SK-N-SH treated with all-trans-retinoic acid at 6 μM for 48 hours (cell line): ENCODE results near the gene C11orf91.

Experiments used
- ESRRG ChIP-seq: fragments of 250-450 bp; sonication (Bioruptor Pico); IDR thresholded peaks from 2 replicates; pipeline ENCODE4 v1.6.1; 2021; ENCODE audit warnings: mild to moderate bottlenecking
- GLIS3 ChIP-seq: fragments of 250-450 bp; sonication (Bioruptor Pico); IDR thresholded peaks from 2 replicates; pipeline ENCODE4 v1.5.0; 2020; ENCODE audit warnings: mild to moderate bottlenecking, moderate library complexity
- OSR1 ChIP-seq: fragments of 250-450 bp; sonication (Bioruptor Pico); IDR thresholded peaks from 2 replicates; pipeline ENCODE4 v1.8.0; 2022; ENCODE audit warnings: moderate library complexity, mild to moderate bottlenecking, inconsistent platforms
- SNAI2 ChIP-seq: fragments of 250-450 bp; sonication (Bioruptor Pico); IDR thresholded peaks from 2 replicates; pipeline ENCODE4 v1.5.0; 2020; ENCODE audit warnings: mild to moderate bottlenecking, moderate library complexity
- TCF4 ChIP-seq: fragments of 250-450 bp; sonication (Bioruptor Pico); IDR thresholded peaks from 2 replicates; pipeline ENCODE4 v1.8.0; 2021; ENCODE audit warnings: mild to moderate bottlenecking, moderate library complexity, borderline replicate concordance
- TOX ChIP-seq: fragments of 250-450 bp; sonication (Bioruptor Pico); IDR thresholded peaks from 2 replicates; pipeline ENCODE4 v1.8.0; 2021; ENCODE audit warnings: mild to moderate bottlenecking, moderate library complexity, borderline replicate concordance
- ZC3H10 ChIP-seq: fragments of 250-450 bp; sonication (Bioruptor Pico); IDR thresholded peaks from 2 replicates; pipeline ENCODE4 v1.5.1; 2021; ENCODE audit warnings: mild to moderate bottlenecking, moderate library complexity
- ZFP3 ChIP-seq: fragments of 250-450 bp; sonication (Bioruptor Pico); IDR thresholded peaks from 2 replicates; pipeline ENCODE4 v1.5.0; 2020; ENCODE audit warnings: mild to moderate bottlenecking, moderate library complexity
- ZFP30 ChIP-seq: fragments of 450-650 bp; formaldehyde crosslinking; IDR thresholded peaks from 2 replicates; pipeline ENCODE4 v1.5.0; 2022; ENCODE audit warnings: mild to moderate bottlenecking, moderate library complexity
- ZNF565 ChIP-seq: fragments of 450-650 bp; formaldehyde crosslinking; conservative IDR thresholded peaks from 2 replicates; pipeline ENCODE4 v1.5.0; 2020; ENCODE audit warnings: low read depth, mild to moderate bottlenecking, moderate library complexity
- TF ChIP-seq, protein P1 (sequence below): fragments of 250-450 bp; sonication (Bioruptor Pico); IDR thresholded peaks from 2 replicates; pipeline ENCODE4 v1.8.0; 2021; ENCODE audit warnings: low read depth, mild to moderate bottlenecking, moderate library complexity, borderline replicate concordance
- TF ChIP-seq, protein P2 (sequence below): fragments of 250-450 bp; sonication (Bioruptor Pico); IDR thresholded peaks from 2 replicates; pipeline ENCODE4 v1.8.0; 2020; ENCODE audit warnings: mild to moderate bottlenecking, moderate library complexity, borderline replicate concordance
- TF ChIP-seq, protein P3 (sequence below): fragments of 250-450 bp; sonication (Bioruptor Pico); IDR thresholded peaks from 2 replicates; pipeline ENCODE4 v1.5.1; 2020; ENCODE audit warnings: low read depth, mild to moderate bottlenecking, moderate library complexity
- TF ChIP-seq, protein P4 (sequence below): fragments of 250-450 bp; sonication (Bioruptor Pico); IDR thresholded peaks from 2 replicates; pipeline ENCODE4 v1.5.0; 2020; ENCODE audit warnings: mild to moderate bottlenecking, moderate library complexity

DNA sequence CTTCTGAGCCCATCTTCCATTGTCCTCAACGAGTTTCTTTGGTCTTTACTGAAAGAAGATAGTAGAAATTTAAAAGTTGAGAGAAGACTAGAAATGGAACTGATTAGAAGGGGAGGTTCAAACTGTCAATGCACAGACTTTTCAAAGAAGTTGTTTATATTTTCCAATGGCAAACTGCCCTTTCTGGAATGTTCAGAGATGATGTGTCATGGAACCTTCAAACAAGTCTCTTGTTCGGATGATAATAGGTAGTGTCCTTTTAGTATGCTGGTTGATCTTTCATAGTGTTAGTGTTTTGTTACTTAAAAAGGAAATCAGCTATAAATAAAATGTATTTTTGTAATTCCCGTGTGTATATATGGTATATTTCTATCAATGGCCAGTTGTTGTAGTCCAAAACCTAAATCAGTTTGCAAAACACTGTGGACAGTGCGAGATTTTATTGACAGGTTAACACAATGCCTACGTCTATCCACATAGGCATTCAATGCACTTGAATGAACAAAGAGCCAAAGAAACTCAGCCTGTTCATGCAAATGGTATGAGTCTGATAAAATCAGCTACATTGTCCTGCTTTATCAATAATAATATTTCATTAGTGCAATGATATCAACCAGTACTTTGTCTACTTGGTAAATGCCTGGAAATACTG lies 30.9 kb downstream of the C11orf91 start:
- TF ChIP-seq SNAI2 (CRISPR knock-in tag) (no peak), ESRRG (CRISPR knock-in tag) (no peak), ZC3H10 (no peak), OSR1 (no peak), TOX (no peak), ZNF565 (CRISPR knock-in tag) (no peak), GLIS3 (no peak), ZFP30 (CRISPR knock-in tag) (no peak), ZFP3 (CRISPR knock-in tag) (no peak), TCF4 (CRISPR knock-in tag) (no peak)
- TF ChIP-seq, protein P1, sequence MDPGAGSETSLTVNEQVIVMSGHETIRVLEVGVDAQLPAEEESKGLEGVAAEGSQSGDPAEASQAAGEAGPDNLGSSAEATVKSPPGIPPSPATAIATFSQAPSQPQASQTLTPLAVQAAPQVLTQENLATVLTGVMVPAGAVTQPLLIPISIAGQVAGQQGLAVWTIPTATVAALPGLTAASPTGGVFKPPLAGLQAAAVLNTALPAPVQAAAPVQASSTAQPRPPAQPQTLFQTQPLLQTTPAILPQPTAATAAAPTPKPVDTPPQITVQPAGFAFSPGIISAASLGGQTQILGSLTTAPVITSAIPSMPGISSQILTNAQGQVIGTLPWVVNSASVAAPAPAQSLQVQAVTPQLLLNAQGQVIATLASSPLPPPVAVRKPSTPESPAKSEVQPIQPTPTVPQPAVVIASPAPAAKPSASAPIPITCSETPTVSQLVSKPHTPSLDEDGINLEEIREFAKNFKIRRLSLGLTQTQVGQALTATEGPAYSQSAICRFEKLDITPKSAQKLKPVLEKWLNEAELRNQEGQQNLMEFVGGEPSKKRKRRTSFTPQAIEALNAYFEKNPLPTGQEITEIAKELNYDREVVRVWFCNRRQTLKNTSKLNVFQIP (CRISPR knock-in tag): no peak
- TF ChIP-seq, protein P2, sequence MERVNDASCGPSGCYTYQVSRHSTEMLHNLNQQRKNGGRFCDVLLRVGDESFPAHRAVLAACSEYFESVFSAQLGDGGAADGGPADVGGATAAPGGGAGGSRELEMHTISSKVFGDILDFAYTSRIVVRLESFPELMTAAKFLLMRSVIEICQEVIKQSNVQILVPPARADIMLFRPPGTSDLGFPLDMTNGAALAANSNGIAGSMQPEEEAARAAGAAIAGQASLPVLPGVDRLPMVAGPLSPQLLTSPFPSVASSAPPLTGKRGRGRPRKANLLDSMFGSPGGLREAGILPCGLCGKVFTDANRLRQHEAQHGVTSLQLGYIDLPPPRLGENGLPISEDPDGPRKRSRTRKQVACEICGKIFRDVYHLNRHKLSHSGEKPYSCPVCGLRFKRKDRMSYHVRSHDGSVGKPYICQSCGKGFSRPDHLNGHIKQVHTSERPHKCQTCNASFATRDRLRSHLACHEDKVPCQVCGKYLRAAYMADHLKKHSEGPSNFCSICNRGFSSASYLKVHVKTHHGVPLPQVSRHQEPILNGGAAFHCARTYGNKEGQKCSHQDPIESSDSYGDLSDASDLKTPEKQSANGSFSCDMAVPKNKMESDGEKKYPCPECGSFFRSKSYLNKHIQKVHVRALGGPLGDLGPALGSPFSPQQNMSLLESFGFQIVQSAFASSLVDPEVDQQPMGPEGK (CRISPR knock-in tag): no peak
- TF ChIP-seq, protein P3, sequence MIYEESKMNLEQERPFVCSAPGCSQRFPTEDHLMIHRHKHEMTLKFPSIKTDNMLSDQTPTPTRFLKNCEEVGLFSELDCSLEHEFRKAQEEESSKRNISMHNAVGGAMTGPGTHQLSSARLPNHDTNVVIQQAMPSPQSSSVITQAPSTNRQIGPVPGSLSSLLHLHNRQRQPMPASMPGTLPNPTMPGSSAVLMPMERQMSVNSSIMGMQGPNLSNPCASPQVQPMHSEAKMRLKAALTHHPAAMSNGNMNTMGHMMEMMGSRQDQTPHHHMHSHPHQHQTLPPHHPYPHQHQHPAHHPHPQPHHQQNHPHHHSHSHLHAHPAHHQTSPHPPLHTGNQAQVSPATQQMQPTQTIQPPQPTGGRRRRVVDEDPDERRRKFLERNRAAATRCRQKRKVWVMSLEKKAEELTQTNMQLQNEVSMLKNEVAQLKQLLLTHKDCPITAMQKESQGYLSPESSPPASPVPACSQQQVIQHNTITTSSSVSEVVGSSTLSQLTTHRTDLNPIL (CRISPR knock-in tag): no peak
- TF ChIP-seq, protein P4, sequence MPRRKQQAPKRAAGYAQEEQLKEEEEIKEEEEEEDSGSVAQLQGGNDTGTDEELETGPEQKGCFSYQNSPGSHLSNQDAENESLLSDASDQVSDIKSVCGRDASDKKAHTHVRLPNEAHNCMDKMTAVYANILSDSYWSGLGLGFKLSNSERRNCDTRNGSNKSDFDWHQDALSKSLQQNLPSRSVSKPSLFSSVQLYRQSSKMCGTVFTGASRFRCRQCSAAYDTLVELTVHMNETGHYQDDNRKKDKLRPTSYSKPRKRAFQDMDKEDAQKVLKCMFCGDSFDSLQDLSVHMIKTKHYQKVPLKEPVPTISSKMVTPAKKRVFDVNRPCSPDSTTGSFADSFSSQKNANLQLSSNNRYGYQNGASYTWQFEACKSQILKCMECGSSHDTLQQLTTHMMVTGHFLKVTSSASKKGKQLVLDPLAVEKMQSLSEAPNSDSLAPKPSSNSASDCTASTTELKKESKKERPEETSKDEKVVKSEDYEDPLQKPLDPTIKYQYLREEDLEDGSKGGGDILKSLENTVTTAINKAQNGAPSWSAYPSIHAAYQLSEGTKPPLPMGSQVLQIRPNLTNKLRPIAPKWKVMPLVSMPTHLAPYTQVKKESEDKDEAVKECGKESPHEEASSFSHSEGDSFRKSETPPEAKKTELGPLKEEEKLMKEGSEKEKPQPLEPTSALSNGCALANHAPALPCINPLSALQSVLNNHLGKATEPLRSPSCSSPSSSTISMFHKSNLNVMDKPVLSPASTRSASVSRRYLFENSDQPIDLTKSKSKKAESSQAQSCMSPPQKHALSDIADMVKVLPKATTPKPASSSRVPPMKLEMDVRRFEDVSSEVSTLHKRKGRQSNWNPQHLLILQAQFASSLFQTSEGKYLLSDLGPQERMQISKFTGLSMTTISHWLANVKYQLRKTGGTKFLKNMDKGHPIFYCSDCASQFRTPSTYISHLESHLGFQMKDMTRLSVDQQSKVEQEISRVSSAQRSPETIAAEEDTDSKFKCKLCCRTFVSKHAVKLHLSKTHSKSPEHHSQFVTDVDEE (CRISPR knock-in tag): no peak
